ENCODE results near the gene AFAP1.

The AFAP1 gene

GRCh38 chr4:7949759-7950158 lies 10.1 kb upstream of the AFAP1 start:
- no peaks in the 10 kb centered on the region for H3K4me1 ChIP-seq (ENCODE audit: control insufficient read depth, insufficient read depth, low read length)
- TF ChIP-seq ZNF19 (tag by site-specific recombination; IDR thresholded peaks at IDR 0.05; ENCODE audit: low read depth) (no peak), ZNF140 (tag by site-specific recombination; IDR thresholded peaks at IDR 0.05) (no peak), ZNF324 (tag by site-specific recombination; IDR thresholded peaks at IDR 0.05) (no peak), ZNF514 (tag by site-specific recombination; IDR thresholded peaks at IDR 0.05) (no peak), ZNF670 (tag by site-specific recombination; IDR thresholded peaks at IDR 0.05; ENCODE audit: low read depth) (no peak), ZNF16 (tag by site-specific recombination; IDR thresholded peaks at IDR 0.05; ENCODE audit: low read depth) (no peak), ZNF510 (tag by site-specific recombination; IDR thresholded peaks at IDR 0.05; ENCODE audit: insufficient replicate concordance) (no peak), GLI4 (tag by site-specific recombination; IDR thresholded peaks at IDR 0.05) (no peak), ZNF624 (tag by site-specific recombination; IDR thresholded peaks at IDR 0.05) (no peak), KLF7 (tag by site-specific recombination; IDR thresholded peaks at IDR 0.05; ENCODE audit: borderline replicate concordance) (no peak), ZBTB8A (tag by site-specific recombination; IDR thresholded peaks at IDR 0.05) (no peak), SETDB1 (IDR thresholded peaks at IDR 0.05; ENCODE audit: insufficient read length, low read length) (no peak), ZSCAN18 (tag by site-specific recombination; IDR thresholded peaks at IDR 0.05) (no peak)
- POLR2A ChIA-PET, result no interaction called here
- CTCF ChIA-PET, result no interaction called here
- H3K27ac ChIP-seq (ENCODE audit: extremely low read depth, low read depth, low read length), result no peak overlapping the region
- no peaks in the 10 kb centered on the region for H3K36me3 ChIP-seq (ENCODE audit: control insufficient read depth in 2 of 2, insufficient read depth in 1 of 2, low read length in 2 of 2)
- no peaks in the 10 kb centered on the region for H3K9me3 ChIP-seq (ENCODE audit: control insufficient read depth, insufficient read depth, low read depth, low read length)
- no peak overlapping the region for H3K4me3 ChIP-seq (ENCODE audit: low read depth, low read length)

- Histone ChIP-seq H3K36me3 (ENCODE audit: control insufficient read depth in 2 of 2, insufficient read depth in 1 of 2, low read length in 2 of 2) (no peaks in the 10 kb centered on the region), H3K4me1 (ENCODE audit: control insufficient read depth, insufficient read depth, low read length) (no peaks in the 10 kb centered on the region), H3K27ac (ENCODE audit: extremely low read depth, low read depth, low read length) (no peak overlapping the region), H3K9me3 (ENCODE audit: control insufficient read depth, insufficient read depth, low read depth, low read length) (no peaks in the 10 kb centered on the region), H3K4me3 (ENCODE audit: low read depth, low read length) (no peak overlapping the region)
- ChIA-PET POLR2A (no interaction called here), CTCF (interaction anchor here (0.6 kb wide), 1 partner anchor 16 kb away, joined by 4 read pairs; no protein-coding TSS in a partner anchor)
- no peak for TF ChIP-seq SALL2 (tag by site-specific recombination; IDR thresholded peaks at IDR 0.05; ENCODE audit: borderline replicate concordance)
- no peak for TF ChIP-seq INSM2 (tag by site-specific recombination; IDR thresholded peaks at IDR 0.05)
- TF ChIP-seq ZNF221 (tag by site-specific recombination; IDR thresholded peaks at IDR 0.05; ENCODE audit: borderline replicate concordance), result no peak
- no peak for TF ChIP-seq ZNF341 (tag by site-specific recombination; IDR thresholded peaks at IDR 0.05; ENCODE audit: low read depth)
- no peak for TF ChIP-seq WT1 (tag by site-specific recombination; IDR thresholded peaks at IDR 0.05)
- TF ChIP-seq ZNF324 (tag by site-specific recombination; IDR thresholded peaks at IDR 0.05), result no peak
- TF ChIP-seq ZSCAN16 (tag by site-specific recombination; IDR thresholded peaks at IDR 0.05), result no peak
- no peak for TF ChIP-seq ZNF529 (tag by site-specific recombination; IDR thresholded peaks at IDR 0.05; ENCODE audit: insufficient replicate concordance)
These were observed 8.3 kb upstream of the AFAP1 start for GRCh38 chr4:7947927-7948326.
